Measurements from ENCODE around the gene TDRD15.

TDRD15 gene

DNA sequence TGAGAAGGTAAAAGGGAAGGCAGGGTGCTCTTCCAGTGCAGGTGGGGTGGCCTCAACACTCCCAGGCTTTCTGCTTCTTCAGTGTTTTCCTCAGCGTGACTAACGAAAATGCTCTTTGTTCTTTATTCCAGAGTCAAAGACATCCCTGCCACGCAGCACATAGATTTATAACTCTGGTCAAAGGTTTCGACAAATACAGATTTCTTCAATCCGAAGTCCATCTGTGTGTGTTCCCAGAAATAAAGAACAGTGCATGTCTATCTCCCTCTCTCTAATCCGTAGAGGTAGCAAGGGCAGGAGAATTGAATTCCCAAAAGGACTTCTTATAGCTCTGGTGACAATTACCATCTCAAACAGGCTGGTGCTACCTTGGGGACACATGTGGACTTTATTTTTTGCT, 26.4 kb upstream of the TDRD15 start:
- POLR2A ChIA-PET = no interaction called here
- no peak for TF ChIP-seq ZNF792 (tag by site-specific recombination; IDR thresholded peaks at IDR 0.05)
- no peak for TF ChIP-seq ZNF155 (tag by site-specific recombination; IDR thresholded peaks at IDR 0.05)
- no peak for TF ChIP-seq OVOL3 (tag by site-specific recombination; IDR thresholded peaks at IDR 0.05)
- no peak for TF ChIP-seq FEZF1 (tag by site-specific recombination; IDR thresholded peaks at IDR 0.05)
- no peak for TF ChIP-seq KLF16 (tag by site-specific recombination; IDR thresholded peaks at IDR 0.05)
- TF ChIP-seq ZNF544 (tag by site-specific recombination; IDR thresholded peaks at IDR 0.05) = no peak
- TF ChIP-seq ZNF157 (tag by site-specific recombination; IDR thresholded peaks at IDR 0.05) = no peak
- TF ChIP-seq, protein P1, sequence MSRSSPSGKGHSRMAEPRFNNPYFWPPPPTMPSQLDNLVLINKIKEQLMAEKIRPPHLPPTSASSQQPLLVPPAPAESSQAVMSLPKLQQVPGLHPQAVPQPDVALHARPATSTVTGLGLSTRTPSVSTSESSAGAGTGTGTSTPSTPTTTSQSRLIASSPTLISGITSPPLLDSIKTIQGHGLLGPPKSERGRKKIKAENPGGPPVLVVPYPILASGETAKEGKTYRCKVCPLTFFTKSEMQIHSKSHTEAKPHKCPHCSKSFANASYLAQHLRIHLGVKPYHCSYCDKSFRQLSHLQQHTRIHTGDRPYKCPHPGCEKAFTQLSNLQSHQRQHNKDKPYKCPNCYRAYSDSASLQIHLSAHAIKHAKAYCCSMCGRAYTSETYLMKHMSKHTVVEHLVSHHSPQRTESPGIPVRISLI (tag by site-specific recombination; IDR thresholded peaks at IDR 0.05) = no peak
- TF ChIP-seq, protein P2, sequence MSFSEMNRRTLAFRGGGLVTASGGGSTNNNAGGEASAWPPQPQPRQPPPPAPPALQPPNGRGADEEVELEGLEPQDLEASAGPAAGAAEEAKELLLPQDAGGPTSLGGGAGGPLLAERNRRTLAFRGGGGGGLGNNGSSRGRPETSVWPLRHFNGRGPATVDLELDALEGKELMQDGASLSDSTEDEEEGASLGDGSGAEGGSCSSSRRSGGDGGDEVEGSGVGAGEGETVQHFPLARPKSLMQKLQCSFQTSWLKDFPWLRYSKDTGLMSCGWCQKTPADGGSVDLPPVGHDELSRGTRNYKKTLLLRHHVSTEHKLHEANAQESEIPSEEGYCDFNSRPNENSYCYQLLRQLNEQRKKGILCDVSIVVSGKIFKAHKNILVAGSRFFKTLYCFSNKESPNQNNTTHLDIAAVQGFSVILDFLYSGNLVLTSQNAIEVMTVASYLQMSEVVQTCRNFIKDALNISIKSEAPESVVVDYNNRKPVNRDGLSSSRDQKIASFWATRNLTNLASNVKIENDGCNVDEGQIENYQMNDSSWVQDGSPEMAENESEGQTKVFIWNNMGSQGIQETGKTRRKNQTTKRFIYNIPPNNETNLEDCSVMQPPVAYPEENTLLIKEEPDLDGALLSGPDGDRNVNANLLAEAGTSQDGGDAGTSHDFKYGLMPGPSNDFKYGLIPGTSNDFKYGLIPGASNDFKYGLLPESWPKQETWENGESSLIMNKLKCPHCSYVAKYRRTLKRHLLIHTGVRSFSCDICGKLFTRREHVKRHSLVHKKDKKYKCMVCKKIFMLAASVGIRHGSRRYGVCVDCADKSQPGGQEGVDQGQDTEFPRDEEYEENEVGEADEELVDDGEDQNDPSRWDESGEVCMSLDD (tag by site-specific recombination; IDR thresholded peaks at IDR 0.05) = no peak
- TF ChIP-seq ZNF211 (tag by site-specific recombination; IDR thresholded peaks at IDR 0.05; ENCODE audit: low read depth) = no peak
- TF ChIP-seq SCRT1 (tag by site-specific recombination; IDR thresholded peaks at IDR 0.05; ENCODE audit: borderline replicate concordance) = no peak
- no peaks in the 10 kb centered on the region for H3K4me1 ChIP-seq (ENCODE audit: control insufficient read depth, insufficient read depth, low read length)
- no peak overlapping the region for H3K4me3 ChIP-seq (ENCODE audit: low read depth, low read length)
- no peaks in the 10 kb centered on the region for H3K9me3 ChIP-seq (ENCODE audit: control insufficient read depth, insufficient read depth, low read depth, low read length)
- H3K36me3 ChIP-seq (ENCODE audit: control insufficient read depth in 2 of 2, insufficient read depth in 1 of 2, low read length in 2 of 2) = no peaks in the 10 kb centered on the region
- H3K27ac ChIP-seq (ENCODE audit: extremely low read depth, low read depth, low read length) = no peak overlapping the region
- CTCF ChIA-PET = interaction anchor here (1.0 kb wide), 1 partner anchor 436 kb away, joined by 3 read pairs; no protein-coding TSS in a partner anchor

DNA sequence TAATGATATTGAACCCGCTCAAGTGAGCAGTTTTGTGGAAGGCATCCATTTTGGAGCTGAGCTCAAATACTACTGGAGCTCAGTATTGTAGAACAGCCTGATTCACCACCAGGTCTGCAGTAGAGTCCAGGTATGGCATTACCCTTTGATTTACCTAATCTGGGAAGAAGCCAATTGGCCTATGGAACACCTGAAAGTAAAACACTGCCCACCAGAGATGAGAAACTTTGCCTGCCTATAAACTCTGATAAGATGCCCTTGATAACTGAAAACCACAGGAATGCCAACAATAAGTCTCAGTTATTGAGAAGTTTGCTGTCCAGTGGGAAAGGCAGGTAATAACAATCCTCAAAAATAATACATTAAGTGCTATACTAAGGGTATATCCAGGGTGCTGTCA, 25.5 kb upstream of the TDRD15 start:
- ChIA-PET POLR2A (no interaction called here), CTCF (no interaction called here)
- no peak overlapping the region for H3K4me3 ChIP-seq (ENCODE audit: low read depth, low read length)
- H3K4me1 ChIP-seq (ENCODE audit: control insufficient read depth, insufficient read depth, low read length) = no peaks in the 10 kb centered on the region
- TF ChIP-seq ZNF837 (tag by site-specific recombination; IDR thresholded peaks at IDR 0.05) (no peak), SETDB1 (IDR thresholded peaks at IDR 0.05; ENCODE audit: insufficient read length, low read length) (no peak), KLF16 (tag by site-specific recombination; IDR thresholded peaks at IDR 0.05) (no peak), ZNF776 (tag by site-specific recombination; IDR thresholded peaks at IDR 0.05; ENCODE audit: borderline replicate concordance) (no peak)
- TF ChIP-seq, protein P3, sequence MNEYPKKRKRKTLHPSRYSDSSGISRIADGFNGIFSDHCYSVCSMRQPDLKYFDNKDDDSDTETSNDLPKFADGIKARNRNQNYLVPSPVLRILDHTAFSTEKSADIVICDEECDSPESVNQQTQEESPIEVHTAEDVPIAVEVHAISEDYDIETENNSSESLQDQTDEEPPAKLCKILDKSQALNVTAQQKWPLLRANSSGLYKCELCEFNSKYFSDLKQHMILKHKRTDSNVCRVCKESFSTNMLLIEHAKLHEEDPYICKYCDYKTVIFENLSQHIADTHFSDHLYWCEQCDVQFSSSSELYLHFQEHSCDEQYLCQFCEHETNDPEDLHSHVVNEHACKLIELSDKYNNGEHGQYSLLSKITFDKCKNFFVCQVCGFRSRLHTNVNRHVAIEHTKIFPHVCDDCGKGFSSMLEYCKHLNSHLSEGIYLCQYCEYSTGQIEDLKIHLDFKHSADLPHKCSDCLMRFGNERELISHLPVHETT (tag by site-specific recombination; IDR thresholded peaks at IDR 0.05) = no peak
- H3K9me3 ChIP-seq (ENCODE audit: control insufficient read depth, insufficient read depth, low read depth, low read length) = no peaks in the 10 kb centered on the region
- no peak overlapping the region for H3K27ac ChIP-seq (ENCODE audit: extremely low read depth, low read depth, low read length)
- no peaks in the 10 kb centered on the region for H3K36me3 ChIP-seq (ENCODE audit: control insufficient read depth in 2 of 2, insufficient read depth in 1 of 2, low read length in 2 of 2)

DNA sequence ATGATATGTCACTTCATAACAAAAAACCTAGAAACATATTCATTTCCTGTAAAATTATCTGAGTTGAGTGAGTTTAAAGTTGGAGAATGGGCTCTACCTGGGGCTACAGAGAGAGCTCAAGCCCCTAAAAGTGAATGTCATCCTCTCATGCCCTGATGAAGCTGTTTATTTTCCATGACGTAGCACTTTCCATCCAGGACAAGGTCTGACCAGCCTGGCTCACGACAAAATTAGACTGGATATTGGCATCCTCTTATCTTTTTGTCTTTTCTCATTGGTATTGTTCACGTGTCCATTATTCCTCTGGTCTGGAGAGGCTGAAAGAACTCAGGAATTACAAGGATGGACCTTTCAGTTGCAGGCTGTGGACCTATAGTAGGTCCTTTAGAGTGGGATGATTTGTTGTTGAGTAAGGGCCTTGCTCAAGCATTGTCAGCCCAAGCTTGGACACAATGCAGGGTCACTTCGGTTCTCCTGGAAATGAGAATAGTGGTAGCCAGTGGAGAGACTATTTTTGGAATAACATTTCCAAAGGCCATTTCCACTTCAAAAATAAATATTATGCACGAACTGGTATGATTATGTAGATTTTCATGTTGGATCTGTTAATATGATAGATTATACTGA, 24.4 kb upstream of the TDRD15 start:
- POLR2A ChIA-PET = no interaction called here
- CTCF ChIA-PET = interaction anchor here (1.2 kb wide), 1 partner anchor 438 kb away, joined by 3 read pairs; no protein-coding TSS in a partner anchor
- Histone ChIP-seq H3K4me1 (ENCODE audit: control insufficient read depth, insufficient read depth, low read length) (no peaks in the 10 kb centered on the region), H3K36me3 (ENCODE audit: control insufficient read depth in 2 of 2, insufficient read depth in 1 of 2, low read length in 2 of 2) (no peaks in the 10 kb centered on the region), H3K4me3 (ENCODE audit: low read depth, low read length) (no peak overlapping the region), H3K9me3 (ENCODE audit: control insufficient read depth, insufficient read depth, low read depth, low read length) (no peaks in the 10 kb centered on the region), H3K27ac (ENCODE audit: extremely low read depth, low read depth, low read length) (no peak overlapping the region)
- TF ChIP-seq ZNF830 (tag by site-specific recombination; IDR thresholded peaks at IDR 0.05; ENCODE audit: low read depth) (no peak), ZNF366 (tag by site-specific recombination; conservative IDR thresholded peaks at IDR 0.05) (no peak), SCRT2 (tag by site-specific recombination; IDR thresholded peaks at IDR 0.05) (no peak), KLF9 (tag by site-specific recombination; IDR thresholded peaks at IDR 0.05; ENCODE audit: low read depth) (no peak), ZBTB8A (tag by site-specific recombination; IDR thresholded peaks at IDR 0.05) (no peak)
- TF ChIP-seq, protein P4, sequence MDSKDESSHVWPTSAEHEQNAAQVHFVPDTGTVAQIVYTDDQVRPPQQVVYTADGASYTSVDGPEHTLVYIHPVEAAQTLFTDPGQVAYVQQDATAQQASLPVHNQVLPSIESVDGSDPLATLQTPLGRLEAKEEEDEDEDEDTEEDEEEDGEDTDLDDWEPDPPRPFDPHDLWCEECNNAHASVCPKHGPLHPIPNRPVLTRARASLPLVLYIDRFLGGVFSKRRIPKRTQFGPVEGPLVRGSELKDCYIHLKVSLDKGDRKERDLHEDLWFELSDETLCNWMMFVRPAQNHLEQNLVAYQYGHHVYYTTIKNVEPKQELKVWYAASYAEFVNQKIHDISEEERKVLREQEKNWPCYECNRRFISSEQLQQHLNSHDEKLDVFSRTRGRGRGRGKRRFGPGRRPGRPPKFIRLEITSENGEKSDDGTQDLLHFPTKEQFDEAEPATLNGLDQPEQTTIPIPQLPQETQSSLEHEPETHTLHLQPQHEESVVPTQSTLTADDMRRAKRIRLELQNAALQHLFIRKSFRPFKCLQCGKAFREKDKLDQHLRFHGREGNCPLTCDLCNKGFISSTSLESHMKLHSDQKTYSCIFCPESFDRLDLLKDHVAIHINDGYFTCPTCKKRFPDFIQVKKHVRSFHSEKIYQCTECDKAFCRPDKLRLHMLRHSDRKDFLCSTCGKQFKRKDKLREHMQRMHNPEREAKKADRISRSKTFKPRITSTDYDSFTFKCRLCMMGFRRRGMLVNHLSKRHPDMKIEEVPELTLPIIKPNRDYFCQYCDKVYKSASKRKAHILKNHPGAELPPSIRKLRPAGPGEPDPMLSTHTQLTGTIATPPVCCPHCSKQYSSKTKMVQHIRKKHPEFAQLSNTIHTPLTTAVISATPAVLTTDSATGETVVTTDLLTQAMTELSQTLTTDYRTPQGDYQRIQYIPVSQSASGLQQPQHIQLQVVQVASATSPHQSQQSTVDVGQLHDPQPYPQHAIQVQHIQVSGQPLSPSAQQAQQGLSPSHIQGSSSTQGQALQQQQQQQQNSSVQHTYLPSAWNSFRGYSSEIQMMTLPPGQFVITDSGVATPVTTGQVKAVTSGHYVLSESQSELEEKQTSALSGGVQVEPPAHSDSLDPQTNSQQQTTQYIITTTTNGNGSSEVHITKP (tag by site-specific recombination; IDR thresholded peaks at IDR 0.05) = no peak
- TF ChIP-seq, protein P5, sequence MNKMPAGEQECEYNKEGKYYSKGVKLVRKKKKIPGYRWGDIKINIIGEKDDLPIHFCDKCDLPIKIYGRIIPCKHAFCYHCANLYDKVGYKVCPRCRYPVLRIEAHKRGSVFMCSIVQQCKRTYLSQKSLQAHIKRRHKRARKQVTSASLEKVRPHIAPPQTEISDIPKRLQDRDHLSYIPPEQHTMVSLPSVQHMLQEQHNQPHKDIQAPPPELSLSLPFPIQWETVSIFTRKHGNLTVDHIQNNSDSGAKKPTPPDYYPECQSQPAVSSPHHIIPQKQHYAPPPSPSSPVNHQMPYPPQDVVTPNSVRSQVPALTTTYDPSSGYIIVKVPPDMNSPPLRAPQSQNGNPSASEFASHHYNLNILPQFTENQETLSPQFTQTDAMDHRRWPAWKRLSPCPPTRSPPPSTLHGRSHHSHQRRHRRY (tag by site-specific recombination; IDR thresholded peaks at IDR 0.05) = no peak
